ENCODE data around the gene RFK.

DNA sequence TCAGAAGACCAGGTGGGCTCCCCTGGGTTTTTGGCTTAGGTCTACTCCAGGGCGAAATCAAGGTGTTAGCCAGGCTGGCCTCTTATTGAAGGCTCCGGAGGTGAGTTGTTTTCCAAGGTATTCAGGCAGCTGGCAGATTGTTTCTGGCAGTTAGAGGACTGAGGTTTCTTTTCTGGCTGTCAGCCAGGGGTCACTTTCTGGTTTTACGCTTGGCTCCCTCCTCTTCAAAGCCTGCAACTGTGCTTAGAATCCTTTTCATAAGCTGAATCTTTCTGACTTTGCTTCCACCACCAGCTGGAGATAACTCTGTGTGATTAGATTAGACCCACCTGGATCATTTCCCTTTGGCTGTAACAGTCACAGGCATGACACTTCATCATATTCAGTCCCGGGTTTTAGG is 24.6 kb downstream of the RFK start:
- TF ChIP-seq SUZ12 (IDR thresholded peaks at IDR 0.05; ENCODE audit: extremely low read depth, insufficient read depth, insufficient read length) (no peak), YY1 (IDR thresholded peaks at IDR 0.05; ENCODE audit: insufficient read depth, insufficient read length) (no peak)

All from NT2/D1 (cell line).